HepG2 (cell line): ENCODE data around the gene EEPD1. TPM values are rescaled to one million over a fixed set of nuclear protein-coding genes. Genes with fewer than 3 reads are reported as not detected.

Experiments used
- CHCHD3 ChIP-seq: sonication (generic); formaldehyde crosslinking; IDR thresholded peaks from 2 replicates; pipeline ENCODE4 v1.8.0; 2022; ENCODE audit warnings: mild to moderate bottlenecking, missing genetic modification reagents, moderate library complexity
- GPN1 ChIP-seq: sonication (generic); formaldehyde crosslinking; IDR thresholded peaks from 2 replicates; pipeline ENCODE4 v1.5.1; 2020; ENCODE audit warnings: missing genetic modification reagents, borderline replicate concordance
- GTF2F1 ChIP-seq: fragments of 150-350 bp; IDR thresholded peaks from 2 replicates; pipeline ENCODE4 v1.6.1; 2014; ENCODE audit warnings: low read length
- GTF3A ChIP-seq: sonication (generic); formaldehyde crosslinking; conservative IDR thresholded peaks from 2 replicates; pipeline ENCODE4 v1.4.0; 2020; ENCODE audit warnings: mild to moderate bottlenecking, missing genetic modification reagents
- HMG20A ChIP-seq: IDR thresholded peaks from 2 replicates; pipeline ENCODE4 v1.6.1; 2016; ENCODE audit warnings: borderline replicate concordance
- HNF4G ChIP-seq, 2 experiments: sonication (generic) in 1 of 2; formaldehyde crosslinking in 1 of 2; IDR thresholded peaks; 2 replicates each; pipeline versions ENCODE4 v1.4.0 to v1.6.1; 2011 to 2020; ENCODE audit warnings: borderline replicate concordance in 2 of 2, low read depth in 2 of 2, mild to moderate bottlenecking in 2 of 2, low read length in 1 of 2, missing genetic modification reagents in 1 of 2, moderate library complexity in 1 of 2
- NFYC ChIP-seq: IDR thresholded peaks from 2 replicates; pipeline ENCODE4 v1.6.1; 2016; ENCODE audit warnings: missing genetic modification reagents, missing compliant biosample characterization
- NR2F6 ChIP-seq, 2 experiments: IDR thresholded peaks; 2 replicates each; pipeline ENCODE4 v1.6.1; 2016; ENCODE audit warnings: antibody characterized with exemption in 1 of 2, mild to moderate bottlenecking in 1 of 2
- PCBP1 ChIP-seq: fragments of 200-400 bp; formaldehyde crosslinking; IDR thresholded peaks from 2 replicates; pipeline ENCODE4 v1.6.1; 2017; ENCODE audit warnings: mild to moderate bottlenecking, low read depth, low read length, borderline replicate concordance
- REXO4 ChIP-seq: sonication (generic); formaldehyde crosslinking; IDR thresholded peaks from 2 replicates; pipeline ENCODE4 v1.8.0; 2022; ENCODE audit warnings: missing genetic modification reagents, mild to moderate bottlenecking, borderline replicate concordance
- SIN3A ChIP-seq: IDR thresholded peaks from 2 replicates; pipeline ENCODE4 v1.6.1; 2011; ENCODE audit warnings: low read depth, mild to moderate bottlenecking, control low read depth, low read length, borderline replicate concordance
- SMARCC2 ChIP-seq: fragments of 450-650 bp; IDR thresholded peaks from 2 replicates; pipeline ENCODE4 v1.6.1; 2017; ENCODE audit warnings: antibody characterized with exemption, mild to moderate bottlenecking
- SOX13 ChIP-seq, 3 experiments: fragments of 450-650 bp in 1 of 3; sonication (generic) in 1 of 3; formaldehyde crosslinking in 1 of 3; IDR thresholded peaks in 2 of 3; conservative IDR thresholded peaks in 1 of 3; 2 replicates each; pipeline versions ENCODE4 v1.5.0 to v1.6.1; 2016 to 2020; ENCODE audit warnings: antibody characterized with exemption in 1 of 3, mild to moderate bottlenecking in 1 of 3, missing compliant biosample characterization in 1 of 3, missing genetic modification reagents in 1 of 3, moderate library complexity in 1 of 3
- XRCC5 ChIP-seq: fragments of 200-400 bp; formaldehyde crosslinking; optimal IDR thresholded peaks from 2 replicates; pipeline ENCODE3; 2017; ENCODE audit warnings: mild to moderate bottlenecking, low read length
- ZFP36L1 ChIP-seq: sonication (generic); formaldehyde crosslinking; IDR thresholded peaks from 2 replicates; pipeline ENCODE4 v1.8.0; 2022; ENCODE audit warnings: mild to moderate bottlenecking, missing genetic modification reagents, moderate library complexity
- ZNF205 ChIP-seq: IDR thresholded peaks from 2 replicates; pipeline ENCODE4 v1.6.1; 2018; ENCODE audit warnings: missing biosample characterization, missing genetic modification reagents
- ZNF614 ChIP-seq: IDR thresholded peaks from 2 replicates; pipeline ENCODE4 v1.6.1; 2018; ENCODE audit warnings: missing biosample characterization, missing genetic modification reagents, inconsistent platforms, borderline replicate concordance
- polyA plus RNA-seq, 8 experiments: library from polyadenylated mRNA; depleted of rRNA in 3 of 8; stranded (reverse) in 7 of 8; unstranded in 1 of 8; fragments of >200 nt; fragmentation: Illumina TruSeq in 4 of 8; extraction: Trizol in 4 of 8; gene quantifications; 2 replicates each; pipeline versions ENCODE4 v1.2.1 to v1.2.3, GENCODE V29; 2011 to 2016; ENCODE audit warnings: low read depth in 4 of 8, missing spikeins in 1 of 8, mixed read lengths in 1 of 8; ENCODE audit not compliant: insufficient read depth in 1 of 8
- total RNA-seq, 5 experiments: library from RNA; depleted of rRNA; stranded (reverse); fragments of >200 nt; fragmentation: Illumina TruSeq; extraction: Trizol; gene quantifications; 2 replicates each; pipeline ENCODE4 v1.2.3, GENCODE V29; 2016; ENCODE audit warnings: low read depth in 1 of 5
- TF ChIP-seq, protein P1 (sequence below): sonication (generic); formaldehyde crosslinking; conservative IDR thresholded peaks from 2 replicates; pipeline ENCODE4 v1.4.0; 2020; ENCODE audit warnings: missing genetic modification reagents
- TF ChIP-seq, protein P2 (sequence below): sonication (generic); formaldehyde crosslinking; IDR thresholded peaks from 2 replicates; pipeline ENCODE4 v1.8.0; 2022; ENCODE audit warnings: mild to moderate bottlenecking, missing genetic modification reagents, moderate library complexity
- TF ChIP-seq, protein P3 (sequence below): sonication (generic); formaldehyde crosslinking; IDR thresholded peaks from 2 replicates; pipeline ENCODE4 v1.9.0; 2021; ENCODE audit warnings: missing genetic modification reagents, mild to moderate bottlenecking, borderline replicate concordance
- TF ChIP-seq, protein P4 (sequence below): IDR thresholded peaks from 2 replicates; pipeline ENCODE4 v1.6.1; 2016; ENCODE audit warnings: low read depth
- TF ChIP-seq, protein P5 (sequence below): sonication (generic); formaldehyde crosslinking; IDR thresholded peaks from 2 replicates; pipeline ENCODE4 v1.4.0; 2020; ENCODE audit warnings: mild to moderate bottlenecking, missing genetic modification reagents

Gene EEPD1
- total and polyA plus RNA-seq, 2 of the 13 experiments (the other 11 are each of a cell fraction or from before 2014, with no cell fraction given) = 10.1 to 16.4 TPM

DNA sequence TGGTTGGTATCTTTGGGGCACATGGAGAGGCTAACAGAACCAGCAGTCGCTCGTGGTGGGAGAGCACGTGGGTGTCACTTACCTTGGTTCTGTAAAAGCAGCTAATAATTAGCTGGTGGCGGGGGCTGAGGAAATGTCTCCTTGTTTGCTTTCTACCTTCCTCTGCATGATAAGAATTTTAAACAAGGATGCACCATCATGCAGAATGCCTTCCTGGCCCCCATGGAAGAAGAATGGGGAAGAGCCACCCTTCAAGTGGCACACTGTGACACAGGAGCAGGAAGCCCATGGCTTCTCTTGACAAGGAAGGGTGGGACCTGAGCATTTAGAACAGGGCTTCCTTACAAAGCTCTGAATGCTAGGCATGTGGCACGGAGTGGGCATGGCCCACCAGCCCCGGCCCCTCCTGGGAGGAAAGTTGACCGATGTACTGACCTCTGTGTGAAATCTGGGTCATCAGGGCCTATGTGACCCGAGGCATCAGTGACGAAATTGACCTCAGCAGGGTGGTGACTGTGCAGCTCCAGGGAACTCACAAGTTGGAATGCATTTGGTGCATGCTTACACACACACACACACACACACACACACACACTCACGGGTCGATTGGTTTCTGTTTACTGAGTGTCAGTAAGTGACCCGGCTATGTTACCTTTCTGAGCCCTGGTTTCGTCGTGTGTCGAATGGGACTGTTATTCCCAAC, 119.7 kb downstream of the EEPD1 start (continued):
- TF ChIP-seq, protein P1, sequence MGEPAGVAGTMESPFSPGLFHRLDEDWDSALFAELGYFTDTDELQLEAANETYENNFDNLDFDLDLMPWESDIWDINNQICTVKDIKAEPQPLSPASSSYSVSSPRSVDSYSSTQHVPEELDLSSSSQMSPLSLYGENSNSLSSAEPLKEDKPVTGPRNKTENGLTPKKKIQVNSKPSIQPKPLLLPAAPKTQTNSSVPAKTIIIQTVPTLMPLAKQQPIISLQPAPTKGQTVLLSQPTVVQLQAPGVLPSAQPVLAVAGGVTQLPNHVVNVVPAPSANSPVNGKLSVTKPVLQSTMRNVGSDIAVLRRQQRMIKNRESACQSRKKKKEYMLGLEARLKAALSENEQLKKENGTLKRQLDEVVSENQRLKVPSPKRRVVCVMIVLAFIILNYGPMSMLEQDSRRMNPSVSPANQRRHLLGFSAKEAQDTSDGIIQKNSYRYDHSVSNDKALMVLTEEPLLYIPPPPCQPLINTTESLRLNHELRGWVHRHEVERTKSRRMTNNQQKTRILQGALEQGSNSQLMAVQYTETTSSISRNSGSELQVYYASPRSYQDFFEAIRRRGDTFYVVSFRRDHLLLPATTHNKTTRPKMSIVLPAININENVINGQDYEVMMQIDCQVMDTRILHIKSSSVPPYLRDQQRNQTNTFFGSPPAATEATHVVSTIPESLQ = no peak
- TF ChIP-seq GTF2F1 (no peak), ZFP36L1 (CRISPR knock-in tag) (no peak), NR2F6 (IDR thresholded peaks at IDR 0.05) (peak; percentile 86), NR2F6 (CRISPR knock-in tag; IDR thresholded peaks at IDR 0.05) (peak; percentile 89), XRCC5 (no peak), GPN1 (CRISPR knock-in tag) (no peak), REXO4 (CRISPR knock-in tag) (no peak), SOX13 (IDR thresholded peaks at IDR 0.05) (peak; percentile 24; the same call in 1 of the 2 replicates), SOX13 (CRISPR knock-in tag; conservative IDR thresholded peaks at IDR 0.05 in 1 of 2, IDR thresholded peaks at IDR 0.05 in 1 of 2) (no peak), SMARCC2 (no peak), GTF3A (CRISPR knock-in tag) (no peak), PCBP1 (no peak), HNF4G (IDR thresholded peaks at IDR 0.05; ENCODE audit: borderline replicate concordance, low read depth, low read length) (no peak), HNF4G (CRISPR knock-in tag; IDR thresholded peaks at IDR 0.05; ENCODE audit: borderline replicate concordance, low read depth) (no peak), NFYC (CRISPR knock-in tag) (no peak), ZNF614 (CRISPR knock-in tag) (no peak), SIN3A (no peak), HMG20A (CRISPR knock-in tag) (peak; percentile 55; the same call in 1 of the 2 replicates), CHCHD3 (CRISPR knock-in tag) (no peak), ZNF205 (CRISPR knock-in tag) (peak; percentile 98)
- TF ChIP-seq, protein P2, sequence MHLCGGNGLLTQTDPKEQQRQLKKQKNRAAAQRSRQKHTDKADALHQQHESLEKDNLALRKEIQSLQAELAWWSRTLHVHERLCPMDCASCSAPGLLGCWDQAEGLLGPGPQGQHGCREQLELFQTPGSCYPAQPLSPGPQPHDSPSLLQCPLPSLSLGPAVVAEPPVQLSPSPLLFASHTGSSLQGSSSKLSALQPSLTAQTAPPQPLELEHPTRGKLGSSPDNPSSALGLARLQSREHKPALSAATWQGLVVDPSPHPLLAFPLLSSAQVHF (CRISPR knock-in tag) = no peak
- TF ChIP-seq, protein P3, sequence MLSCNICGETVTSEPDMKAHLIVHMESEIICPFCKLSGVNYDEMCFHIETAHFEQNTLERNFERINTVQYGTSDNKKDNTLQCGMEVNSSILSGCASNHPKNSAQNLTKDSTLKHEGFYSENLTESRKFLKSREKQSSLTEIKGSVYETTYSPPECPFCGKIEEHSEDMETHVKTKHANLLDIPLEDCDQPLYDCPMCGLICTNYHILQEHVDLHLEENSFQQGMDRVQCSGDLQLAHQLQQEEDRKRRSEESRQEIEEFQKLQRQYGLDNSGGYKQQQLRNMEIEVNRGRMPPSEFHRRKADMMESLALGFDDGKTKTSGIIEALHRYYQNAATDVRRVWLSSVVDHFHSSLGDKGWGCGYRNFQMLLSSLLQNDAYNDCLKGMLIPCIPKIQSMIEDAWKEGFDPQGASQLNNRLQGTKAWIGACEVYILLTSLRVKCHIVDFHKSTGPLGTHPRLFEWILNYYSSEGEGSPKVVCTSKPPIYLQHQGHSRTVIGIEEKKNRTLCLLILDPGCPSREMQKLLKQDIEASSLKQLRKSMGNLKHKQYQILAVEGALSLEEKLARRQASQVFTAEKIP (CRISPR knock-in tag) = no peak
- TF ChIP-seq, protein P4, sequence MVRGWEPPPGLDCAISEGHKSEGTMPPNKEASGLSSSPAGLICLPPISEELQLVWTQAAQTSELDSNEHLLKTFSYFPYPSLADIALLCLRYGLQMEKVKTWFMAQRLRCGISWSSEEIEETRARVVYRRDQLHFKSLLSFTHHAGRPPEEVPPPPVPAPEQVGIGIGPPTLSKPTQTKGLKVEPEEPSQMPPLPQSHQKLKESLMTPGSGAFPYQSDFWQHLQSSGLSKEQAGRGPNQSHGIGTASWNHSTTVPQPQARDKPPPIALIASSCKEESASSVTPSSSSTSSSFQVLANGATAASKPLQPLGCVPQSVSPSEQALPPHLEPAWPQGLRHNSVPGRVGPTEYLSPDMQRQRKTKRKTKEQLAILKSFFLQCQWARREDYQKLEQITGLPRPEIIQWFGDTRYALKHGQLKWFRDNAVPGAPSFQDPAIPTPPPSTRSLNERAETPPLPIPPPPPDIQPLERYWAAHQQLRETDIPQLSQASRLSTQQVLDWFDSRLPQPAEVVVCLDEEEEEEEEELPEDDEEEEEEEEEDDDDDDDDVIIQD (CRISPR knock-in tag) = no peak
- TF ChIP-seq, protein P5, sequence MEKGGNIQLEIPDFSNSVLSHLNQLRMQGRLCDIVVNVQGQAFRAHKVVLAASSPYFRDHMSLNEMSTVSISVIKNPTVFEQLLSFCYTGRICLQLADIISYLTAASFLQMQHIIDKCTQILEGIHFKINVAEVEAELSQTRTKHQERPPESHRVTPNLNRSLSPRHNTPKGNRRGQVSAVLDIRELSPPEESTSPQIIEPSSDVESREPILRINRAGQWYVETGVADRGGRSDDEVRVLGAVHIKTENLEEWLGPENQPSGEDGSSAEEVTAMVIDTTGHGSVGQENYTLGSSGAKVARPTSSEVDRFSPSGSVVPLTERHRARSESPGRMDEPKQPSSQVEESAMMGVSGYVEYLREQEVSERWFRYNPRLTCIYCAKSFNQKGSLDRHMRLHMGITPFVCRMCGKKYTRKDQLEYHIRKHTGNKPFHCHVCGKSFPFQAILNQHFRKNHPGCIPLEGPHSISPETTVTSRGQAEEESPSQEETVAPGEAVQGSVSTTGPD = no peak
